Stimulated activated CD8-positive, alpha-beta memory T cell treated with anti-CD3 and anti-CD28 coated beads, Interleukin-7, amount 100 ng/mL, for 24 hours (primary cell): Measurements from ENCODE around the gene BRSK1.

Experiments used
- DNase-seq: peaks from one replicate; pipeline ENCODE4 v3.0.0-alpha.2; 2020; ENCODE audit warnings: low read depth

The BRSK1 gene

GRCh38 chr19:55353356-55353802 lies 69.6 kb downstream of the BRSK1 start:
- DNase-seq = no peak

- DNase-seq = no peak
Observed at GRCh38 chr19:55353803-55354697, 70.3 kb downstream of the BRSK1 start.

GRCh38 chr19:55354698-55355212 lies 71.0 kb downstream of the BRSK1 start, which contains the start of gene COX6B2:
TSS of gene COX6B2 (minus strand) at chr19:55354719. CDS start at chr19:55354521, 198 bp downstream.
- no peak for DNase-seq

- no peak for DNase-seq
Observed at GRCh38 chr19:55355213-55355821, 71.5 kb downstream of the BRSK1 start.

- DNase-seq = no peak
Observed at GRCh38 chr19:55358493-55358892, 74.7 kb downstream of the BRSK1 start.

GRCh38 chr19:55358943-55359908 lies 75.4 kb downstream of the BRSK1 start:
- DNase-seq = no peak

- DNase-seq = no peak
Observed at GRCh38 chr19:55360902-55361301, 77.1 kb downstream of the BRSK1 start.
